Hypothalamus (tissue), 51 donors: Measurements from ENCODE around the gene PCDHGA9.
"Not testable (repeated sequence)": the region's sequence is repeated elsewhere in the genome, so short reads cannot be mapped to it uniquely, and the experiment has no call there.

Experiments
- DNase-seq, 51 donors: peaks; one replicate each; lab custom pipeline; 2025; lab: John Stamatoyannopoulos, UW

Gene PCDHGA9

GRCh38 chr5:141411575-141411974, 9.0 kb downstream of the PCDHGA9 start:
- DNase-seq = no peak

GRCh38 chr5:141412854-141413539, 10.4 kb downstream of the PCDHGA9 start, which contains the start of gene PCDHGA10:
PCDHGA10 (plus strand) TSS chr5:141412987; CDS start chr5:141413176, 189 bp downstream.
- peak in 3 of 51 donors; percentile 9 to 20 (median 10) for DNase-seq

- no peak for DNase-seq
These were observed 11.0 kb downstream of the PCDHGA9 start for GRCh38 chr5:141413540-141414069.

- not testable (repeated sequence) for DNase-seq
These were observed 12.1 kb downstream of the PCDHGA9 start for GRCh38 chr5:141414548-141415274.

GRCh38 chr5:141415275-141415618, 12.7 kb downstream of the PCDHGA9 start:
- DNase-seq = not testable (repeated sequence)

GRCh38 chr5:141417494-141418172, 15.1 kb downstream of the PCDHGA9 start, which contains the start of gene PCDHGB7:
PCDHGB7 (plus strand) TSS chr5:141417677; CDS start chr5:141417860, 183 bp downstream.
- DNase-seq = peak in 16 of 51 donors; percentile 4 to 59 (median 27)

GRCh38 chr5:141419074-141419880, 16.7 kb downstream of the PCDHGA9 start:
- DNase-seq = no peak

GRCh38 chr5:141420855-141421488, 18.4 kb downstream of the PCDHGA9 start, which contains the start of gene PCDHGA11:
PCDHGA11 (plus strand) TSS chr5:141421051; CDS start chr5:141421228, 177 bp downstream.
- no peak for DNase-seq

GRCh38 chr5:141421489-141421855, 18.9 kb downstream of the PCDHGA9 start:
- DNase-seq = no peak

GRCh38 chr5:141422742-141423291, 20.2 kb downstream of the PCDHGA9 start:
- DNase-seq = no peak

- no peak for DNase-seq
These were observed 25.3 kb downstream of the PCDHGA9 start for GRCh38 chr5:141427783-141428426.

GRCh38 chr5:141430332-141431113, 27.9 kb downstream of the PCDHGA9 start, which contains the start of gene PCDHGA12:
PCDHGA12 (plus strand) TSS chr5:141430507; CDS start chr5:141430760, 253 bp downstream.
- peak in 5 of 51 donors; percentile 3 to 23 (median 10) for DNase-seq

GRCh38 chr5:141431286-141431685, 28.7 kb downstream of the PCDHGA9 start:
- DNase-seq = no peak

- not testable (repeated sequence) for DNase-seq
These were observed 29.7 kb downstream of the PCDHGA9 start for GRCh38 chr5:141432308-141432707.

GRCh38 chr5:141432726-141433125, 30.1 kb downstream of the PCDHGA9 start:
- not testable (repeated sequence) for DNase-seq

GRCh38 chr5:141434006-141434405, 31.4 kb downstream of the PCDHGA9 start:
- DNase-seq = no peak

GRCh38 chr5:141437221-141437620, 34.6 kb downstream of the PCDHGA9 start:
- no peak for DNase-seq
